Measurements from ENCODE around the gene KSR1.

DNA sequence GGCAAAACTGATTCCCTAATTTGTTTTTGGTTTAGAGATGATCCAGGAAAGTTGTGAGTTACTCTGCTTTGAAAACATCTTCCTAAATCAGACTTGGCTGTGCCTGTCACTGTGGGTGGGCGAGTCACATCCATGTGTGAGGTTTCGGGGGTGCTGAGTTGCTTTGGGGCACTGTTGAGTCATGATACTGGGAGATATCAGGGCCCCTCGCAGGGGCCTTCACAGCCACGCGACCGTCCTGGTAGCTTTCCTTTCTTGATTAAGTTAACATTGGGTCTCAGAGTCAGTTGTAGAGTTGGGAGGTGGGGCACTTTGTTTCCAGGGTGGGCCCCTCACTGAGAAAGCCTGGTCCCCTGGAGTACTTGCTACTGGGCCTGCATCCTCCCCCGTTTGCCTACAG lies 116.4 kb downstream of the KSR1 start:
- TF ChIP-seq TBL1XR1 (IDR thresholded peaks at IDR 0.05; ENCODE audit: low read depth, low read length) (no peak), RAD21 (IDR thresholded peaks at IDR 0.05; ENCODE audit: insufficient read depth, low read depth, low read length) (no peak)
- TF ChIP-seq, protein P1, sequence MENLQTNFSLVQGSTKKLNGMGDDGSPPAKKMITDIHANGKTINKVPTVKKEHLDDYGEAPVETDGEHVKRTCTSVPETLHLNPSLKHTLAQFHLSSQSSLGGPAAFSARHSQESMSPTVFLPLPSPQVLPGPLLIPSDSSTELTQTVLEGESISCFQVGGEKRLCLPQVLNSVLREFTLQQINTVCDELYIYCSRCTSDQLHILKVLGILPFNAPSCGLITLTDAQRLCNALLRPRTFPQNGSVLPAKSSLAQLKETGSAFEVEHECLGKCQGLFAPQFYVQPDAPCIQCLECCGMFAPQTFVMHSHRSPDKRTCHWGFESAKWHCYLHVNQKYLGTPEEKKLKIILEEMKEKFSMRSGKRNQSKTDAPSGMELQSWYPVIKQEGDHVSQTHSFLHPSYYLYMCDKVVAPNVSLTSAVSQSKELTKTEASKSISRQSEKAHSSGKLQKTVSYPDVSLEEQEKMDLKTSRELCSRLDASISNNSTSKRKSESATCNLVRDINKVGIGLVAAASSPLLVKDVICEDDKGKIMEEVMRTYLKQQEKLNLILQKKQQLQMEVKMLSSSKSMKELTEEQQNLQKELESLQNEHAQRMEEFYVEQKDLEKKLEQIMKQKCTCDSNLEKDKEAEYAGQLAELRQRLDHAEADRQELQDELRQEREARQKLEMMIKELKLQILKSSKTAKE (IDR thresholded peaks at IDR 0.05; ENCODE audit: low read depth, poor library complexity, severe bottlenecking) = no peak

All from GM12878 (cell line).